Ureter (tissue), 1 donor: Measurements from ENCODE around the gene NEUROG2. TPM values are rescaled to one million over a fixed set of nuclear protein-coding genes. Genes with fewer than 3 reads are reported as not detected.

Source experiments
- DNase-seq: peaks from one replicate; pipeline ENCODE4 v3.0.0-alpha.2; 2020; ENCODE audit warnings: low spot score
- total RNA-seq: library from RNA; stranded (reverse); gene quantifications from one replicate; pipeline ENCODE4 v1.2.4, GENCODE V29; 2023
- donor health status: DM: yes; HTN: yes; CAD: no.

NEUROG2 gene
- total RNA-seq, 1 donor from 2014 or later = not detected

DNA sequence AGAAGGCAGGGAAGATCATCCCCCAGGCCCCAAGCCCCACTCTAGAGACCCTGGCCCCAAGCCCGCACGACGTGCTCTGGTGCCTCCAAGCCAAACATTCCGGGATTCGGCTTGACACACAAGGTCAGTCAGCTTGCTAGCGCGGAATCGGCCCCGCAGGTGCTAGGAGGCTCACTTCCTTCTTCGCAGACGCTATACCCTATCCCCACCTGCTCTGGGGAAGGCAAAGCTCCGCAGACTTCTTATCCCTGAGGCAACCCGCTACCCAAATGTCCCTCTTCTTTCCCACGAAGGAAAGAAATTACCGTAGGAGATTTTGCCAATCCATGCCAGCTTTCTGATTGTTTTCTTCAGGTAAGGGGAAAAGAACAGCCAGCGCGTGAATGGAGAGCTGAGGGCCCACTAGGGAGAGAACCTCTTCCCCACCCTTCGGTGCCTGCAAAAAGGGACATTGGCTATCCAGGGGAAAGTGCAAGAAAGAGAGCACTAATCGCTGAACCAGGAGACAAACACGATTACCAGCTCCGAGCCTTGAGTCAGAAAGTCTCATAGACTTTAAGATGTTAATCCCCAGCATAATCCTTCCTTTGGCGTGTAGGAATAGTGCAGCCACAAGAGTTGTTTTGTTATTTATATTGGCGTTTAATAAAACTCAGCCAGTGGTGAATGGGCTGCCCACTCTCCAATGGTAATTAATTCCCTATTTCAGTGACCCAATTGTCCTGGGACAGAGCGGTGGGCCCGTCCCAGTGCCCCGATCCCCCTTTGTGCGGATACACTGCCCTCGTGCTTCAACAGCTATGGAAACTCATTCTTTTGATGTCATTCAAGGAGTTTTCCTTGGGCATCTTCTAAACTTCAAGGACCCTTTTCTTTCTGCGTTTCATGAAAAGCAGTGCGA is 5.4 kb upstream of the NEUROG2 start:
- no peak for DNase-seq

DNA sequence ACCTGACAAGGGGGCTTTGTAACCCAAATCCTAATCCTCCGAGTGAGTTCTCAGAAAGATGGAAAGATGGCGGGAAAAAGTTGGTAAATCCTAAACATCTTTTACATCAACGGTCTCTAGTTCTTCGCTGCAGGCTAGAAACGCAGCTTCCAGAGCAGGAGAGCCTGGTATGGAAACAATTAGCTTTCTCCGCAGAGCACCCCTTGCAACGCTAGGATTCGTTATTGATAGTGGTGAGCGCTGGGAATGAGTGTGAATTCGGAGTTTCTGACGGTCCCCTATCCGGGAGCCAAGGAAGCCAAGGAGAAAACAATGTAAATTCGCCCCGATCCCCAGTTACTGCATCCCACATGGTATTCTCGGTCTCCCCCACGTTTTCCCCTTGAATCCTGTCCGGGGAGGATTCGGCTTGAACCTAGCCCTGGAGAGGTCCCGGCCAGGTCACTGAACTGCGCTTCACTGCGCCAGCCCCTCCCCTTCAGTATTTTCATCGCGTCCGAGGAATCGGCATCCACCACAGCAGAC is 4.7 kb upstream of the NEUROG2 start:
- no peak for DNase-seq

DNA sequence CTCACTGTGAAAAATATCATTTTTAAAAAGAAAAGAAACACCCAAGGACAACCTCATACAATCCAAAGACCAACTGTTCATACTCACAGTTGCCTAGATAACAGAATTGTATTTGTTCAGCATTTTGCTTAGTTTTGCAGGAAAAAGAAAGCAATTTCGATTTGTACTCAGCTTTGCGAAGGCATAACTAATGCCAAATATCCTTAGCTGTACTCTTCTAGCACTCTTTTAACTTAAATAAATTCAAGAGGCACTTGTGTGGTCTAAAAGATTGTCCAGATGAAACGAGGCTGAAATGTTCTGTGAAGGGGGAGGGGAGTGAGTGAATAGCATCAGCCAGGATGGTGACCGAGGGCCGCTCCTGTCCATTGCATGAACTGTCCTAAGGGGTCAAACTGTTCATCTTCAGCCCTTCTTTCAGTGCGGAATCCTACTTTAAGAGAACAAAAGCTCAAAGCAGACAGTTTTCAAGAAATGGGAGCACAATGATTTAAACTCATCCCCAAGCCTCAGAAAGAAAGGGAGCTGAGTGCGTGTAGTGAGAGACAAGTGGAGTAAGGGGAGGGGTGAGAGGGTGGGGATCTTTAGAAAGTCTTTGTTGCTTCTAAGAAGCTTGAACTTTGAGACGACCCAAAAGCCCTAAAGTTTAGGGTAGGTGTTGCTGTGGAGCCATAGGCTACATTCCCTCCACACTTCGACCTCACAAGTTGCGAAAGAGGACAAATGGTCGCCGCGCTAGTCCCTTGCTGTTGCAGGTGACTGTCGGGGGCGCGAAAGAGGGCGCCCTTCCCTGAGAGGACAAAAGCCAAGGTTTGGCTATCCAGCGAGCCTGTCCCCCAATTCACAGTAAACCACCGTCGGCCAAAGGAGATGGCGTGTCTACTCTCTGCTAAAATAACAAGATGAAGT is 4.0 kb upstream of the NEUROG2 start:
- no peak for DNase-seq

DNA sequence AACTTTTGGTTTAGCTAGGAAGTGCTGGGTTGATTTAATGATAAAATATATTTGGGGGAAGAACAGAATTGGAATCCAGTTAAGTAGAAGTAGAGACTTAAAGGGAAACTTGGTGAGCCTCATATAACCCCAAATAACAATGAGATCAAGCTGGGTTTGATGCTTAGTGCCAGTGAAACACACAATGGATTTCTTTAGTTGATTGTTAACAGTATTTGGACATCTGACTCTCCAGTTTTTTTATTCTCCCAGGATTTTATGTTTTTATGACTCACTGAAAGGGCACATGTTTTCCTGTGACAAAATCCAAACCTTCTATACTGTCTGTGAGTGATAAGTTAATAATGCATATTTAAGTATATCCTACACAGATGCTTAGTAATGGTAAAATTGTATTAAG is 2.7 kb upstream of the NEUROG2 start:
- no peak for DNase-seq

- DNase-seq = no peak
These were observed 1.9 kb upstream of the NEUROG2 start for GRCh38 chr4:112517911-112518310.

- DNase-seq = no peak
These were observed 1.2 kb upstream of the NEUROG2 start for GRCh38 chr4:112517067-112517634.

GRCh38 chr4:112516471-112517066 is 589 bp upstream of the NEUROG2 start:
- no peak for DNase-seq

- DNase-seq = no peak
These were observed 548 bp downstream of the NEUROG2 start for GRCh38 chr4:112515198-112516065.

DNA sequence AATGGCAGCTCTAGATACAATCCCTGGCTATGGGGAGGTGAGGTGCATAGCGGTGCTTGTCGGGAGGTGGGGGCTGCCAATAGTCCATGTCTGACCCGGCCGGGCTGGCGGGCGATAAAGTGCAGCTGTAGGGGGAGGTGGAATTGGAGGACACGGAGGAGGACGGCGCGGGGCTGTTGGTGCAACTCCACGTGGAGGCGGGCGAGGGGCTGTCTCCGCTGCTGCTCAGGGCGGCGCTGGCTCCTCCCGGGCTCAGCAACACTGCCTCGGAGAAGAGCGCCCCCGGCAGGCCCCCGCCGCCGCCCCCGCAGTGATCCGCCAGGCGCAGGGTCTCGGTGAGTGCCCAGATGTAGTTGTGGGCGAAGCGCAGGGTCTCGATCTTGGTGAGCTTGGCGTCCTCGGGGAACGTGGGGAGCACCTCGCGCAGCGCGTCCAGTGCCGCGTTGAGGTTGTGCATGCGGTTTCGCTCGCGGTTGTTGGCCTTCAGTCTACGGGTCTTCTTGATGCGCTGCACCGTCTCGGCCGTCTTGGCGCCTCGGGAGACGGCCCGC is 1.3 kb downstream of the NEUROG2 start:
- DNase-seq = no peak

GRCh38 chr4:112513971-112514646 is 1.9 kb downstream of the NEUROG2 start:
- no peak for DNase-seq

DNA sequence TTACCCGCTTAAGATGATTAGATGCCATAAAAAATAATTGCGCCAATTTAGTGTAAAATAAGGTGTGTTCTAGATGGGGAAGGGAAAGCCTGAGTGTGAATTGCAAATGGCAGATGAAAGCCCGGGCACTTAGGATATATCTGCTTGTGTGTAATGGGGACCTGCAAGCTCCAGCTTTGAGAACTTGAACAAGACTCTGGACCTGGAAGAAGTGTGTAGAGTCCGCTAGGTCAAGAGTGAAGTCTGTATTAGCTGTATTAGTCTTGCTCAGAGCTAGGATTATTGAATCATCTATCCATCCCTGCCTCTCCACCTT is 4.2 kb downstream of the NEUROG2 start:
- no peak for DNase-seq

DNA sequence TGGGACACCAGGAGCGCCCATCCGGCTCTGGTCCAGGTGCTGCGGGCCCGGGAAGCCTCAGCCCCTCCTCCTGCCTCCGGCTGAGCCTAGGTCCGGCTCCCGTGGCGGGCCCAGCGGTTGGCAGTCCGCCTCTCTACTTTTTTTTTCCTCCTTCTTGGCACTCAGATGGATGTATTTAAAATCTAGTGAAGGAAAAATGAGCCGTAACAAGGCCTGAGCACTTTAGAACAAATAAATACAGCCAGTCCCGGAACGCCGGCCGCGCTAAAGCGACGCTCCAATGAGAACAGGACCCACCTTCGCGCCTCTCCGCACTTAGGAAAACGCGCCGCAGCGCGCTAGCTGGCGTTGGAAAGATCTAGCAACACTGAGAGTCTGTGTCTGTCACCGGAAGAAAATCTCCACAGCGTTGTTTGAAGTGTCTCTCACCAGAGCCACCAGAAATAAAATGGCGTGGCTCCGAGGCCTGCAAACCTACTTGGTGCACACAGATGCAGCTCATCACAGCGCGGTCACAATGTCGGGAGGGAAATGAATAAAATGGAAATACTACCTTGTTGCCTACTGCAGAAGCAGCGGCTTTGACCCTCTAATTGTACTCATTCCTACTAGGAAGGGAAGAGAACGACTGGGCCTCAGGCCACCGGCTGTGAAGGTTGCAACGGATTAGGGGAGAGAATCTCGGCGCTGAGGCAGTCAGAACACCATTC is 4.7 kb downstream of the NEUROG2 start:
- no peak for DNase-seq

DNA sequence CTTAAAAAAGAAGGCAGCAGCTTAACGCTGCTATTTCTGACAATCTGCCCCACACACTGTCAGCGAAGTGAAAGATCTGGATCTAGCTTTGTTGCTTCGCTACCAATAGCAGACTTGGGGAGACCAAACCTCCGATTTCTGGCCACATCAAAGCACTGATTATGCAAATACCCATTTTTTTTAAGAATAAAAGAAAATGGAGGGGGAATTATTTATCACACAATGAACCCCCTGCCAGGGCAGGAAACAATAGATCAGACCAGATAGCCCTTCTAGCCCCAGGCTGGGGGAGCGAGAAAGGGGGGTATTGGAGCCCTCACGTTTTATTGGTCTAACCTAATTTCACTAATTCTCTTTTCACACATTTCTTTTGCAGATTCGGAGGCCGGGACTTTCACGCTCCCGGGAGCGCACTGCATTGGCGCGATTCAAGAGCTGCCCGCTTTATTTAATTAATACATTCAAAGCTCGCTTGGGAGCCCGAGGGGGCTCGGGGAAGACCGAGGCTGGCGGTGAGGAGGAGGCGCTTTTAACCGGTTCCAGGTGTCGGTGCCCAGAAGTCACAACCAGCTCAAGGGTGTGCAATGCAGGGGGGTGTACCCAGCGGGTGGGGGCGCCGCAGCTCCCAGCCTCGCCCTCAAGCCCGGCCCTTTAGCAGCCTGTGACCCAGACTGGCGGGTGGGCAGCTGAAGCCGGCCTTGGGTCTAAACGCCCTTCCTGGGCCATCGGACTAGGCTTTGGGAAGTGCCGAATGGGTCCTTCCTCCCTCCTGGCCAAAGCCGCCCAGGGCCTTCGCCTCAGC is 5.5 kb downstream of the NEUROG2 start:
- no peak for DNase-seq

DNA sequence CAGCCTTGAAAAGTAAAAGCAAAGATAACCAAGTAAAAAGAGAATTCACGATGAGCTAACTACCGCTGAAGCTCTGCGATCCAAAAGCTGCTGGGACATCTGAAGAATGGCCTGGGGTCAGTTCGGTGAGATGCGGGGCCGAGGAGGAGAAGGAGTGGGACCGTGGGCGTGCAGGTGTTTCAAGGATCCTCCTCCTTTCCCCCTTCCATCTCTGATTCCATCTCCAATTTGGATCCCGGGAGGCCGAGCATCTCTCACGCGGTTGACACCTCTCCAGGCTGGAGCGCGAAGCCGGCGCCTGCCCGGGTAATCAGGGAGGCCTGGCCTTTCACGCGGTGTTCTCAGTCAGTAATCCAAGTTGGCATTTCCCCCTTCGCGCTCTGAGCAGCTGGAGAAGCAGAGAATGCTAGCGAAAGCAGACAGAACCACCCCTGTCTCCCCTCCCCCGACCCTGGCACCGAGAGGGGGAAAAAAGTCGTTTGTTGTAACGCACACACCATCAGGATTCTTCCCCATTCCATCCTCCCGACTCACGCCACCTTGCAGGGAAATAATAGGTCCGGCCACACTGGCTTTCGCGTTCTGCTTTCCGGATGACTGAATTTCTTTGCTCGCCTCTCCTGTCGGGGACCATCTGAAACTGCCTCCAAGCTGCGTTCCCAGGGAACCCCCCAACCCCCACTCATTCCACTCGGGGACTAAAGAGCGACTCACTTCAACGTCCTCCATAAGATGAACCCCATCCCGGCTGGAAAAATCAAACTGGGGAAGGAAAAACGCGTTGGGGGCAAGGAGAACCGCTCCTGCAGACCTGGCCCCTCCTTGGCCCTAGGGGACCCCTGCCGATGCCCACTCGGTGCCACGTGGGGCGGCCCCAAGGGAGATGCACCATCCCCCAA is 6.5 kb downstream of the NEUROG2 start:
- no peak for DNase-seq

DNA sequence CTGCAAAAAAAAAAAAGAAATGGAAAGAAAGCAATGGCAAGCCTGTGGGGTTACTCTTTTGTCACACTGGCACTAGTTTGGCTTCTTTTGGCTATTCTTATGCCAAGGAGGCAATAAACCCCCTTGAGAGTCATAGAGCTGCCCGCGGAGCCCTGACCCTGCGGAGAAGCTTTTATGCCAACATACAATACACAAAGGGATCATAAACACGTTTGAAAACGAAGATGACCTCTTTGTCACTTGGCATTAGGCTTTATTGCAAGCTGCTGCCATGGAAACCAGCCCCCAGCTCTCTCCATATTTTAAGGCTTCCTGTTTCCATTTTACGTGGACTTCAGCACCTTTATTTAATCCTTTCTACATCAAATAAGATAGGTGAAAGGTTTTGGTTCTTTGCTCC is 7.6 kb downstream of the NEUROG2 start:
- DNase-seq = no peak

DNA sequence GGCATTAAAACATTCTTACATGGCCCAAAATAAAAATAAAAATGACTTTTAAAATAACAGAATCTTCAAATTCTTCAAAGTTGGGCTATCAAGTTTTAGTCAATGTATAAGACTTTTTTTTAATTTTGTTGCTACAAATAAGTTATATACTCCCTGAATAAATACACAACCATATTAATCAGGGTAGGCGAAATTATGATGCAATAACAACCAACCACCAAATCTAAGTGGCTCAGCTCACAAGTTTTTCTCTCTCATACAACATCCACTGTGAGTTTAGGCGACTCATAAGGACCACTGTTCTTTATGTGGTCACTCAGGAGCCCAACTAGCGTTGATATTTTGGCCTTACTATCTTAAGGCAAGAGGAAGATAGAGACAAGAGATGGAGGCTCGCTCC is 11.2 kb downstream of the NEUROG2 start:
- DNase-seq = no peak

DNA sequence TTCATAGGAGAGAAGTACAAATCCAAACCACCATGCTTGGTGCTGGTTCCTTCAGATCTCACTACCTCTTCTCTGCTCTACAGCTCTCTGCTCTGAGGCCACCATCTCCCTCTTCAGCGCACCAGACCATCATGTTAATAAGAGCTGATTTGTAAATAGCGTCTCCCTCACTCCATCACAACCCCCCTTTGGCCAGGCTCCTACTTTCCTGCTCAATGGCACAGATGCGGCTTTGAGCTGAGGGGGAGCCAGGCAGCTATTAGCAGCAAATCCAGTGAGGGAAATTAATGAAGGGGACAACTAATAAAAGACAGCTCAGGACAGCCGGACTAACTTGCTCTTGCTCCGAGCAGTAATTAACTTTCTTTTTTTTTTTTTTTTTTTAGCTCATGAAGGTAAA is 13.1 kb downstream of the NEUROG2 start:
- DNase-seq = no peak
